CD4-positive, alpha-beta T cell treated with Interleukin-21 for 1 hour (primary cell): ENCODE results near the gene GLRA3.
"Not testable (repeated sequence)": the region's sequence is repeated elsewhere in the genome, so short reads cannot be mapped to it uniquely, and the experiment has no call there.

Source experiments
- DNase-seq: peaks from one replicate; pipeline ENCODE4 v3.0.0-alpha.2; 2020

GLRA3 gene

DNA sequence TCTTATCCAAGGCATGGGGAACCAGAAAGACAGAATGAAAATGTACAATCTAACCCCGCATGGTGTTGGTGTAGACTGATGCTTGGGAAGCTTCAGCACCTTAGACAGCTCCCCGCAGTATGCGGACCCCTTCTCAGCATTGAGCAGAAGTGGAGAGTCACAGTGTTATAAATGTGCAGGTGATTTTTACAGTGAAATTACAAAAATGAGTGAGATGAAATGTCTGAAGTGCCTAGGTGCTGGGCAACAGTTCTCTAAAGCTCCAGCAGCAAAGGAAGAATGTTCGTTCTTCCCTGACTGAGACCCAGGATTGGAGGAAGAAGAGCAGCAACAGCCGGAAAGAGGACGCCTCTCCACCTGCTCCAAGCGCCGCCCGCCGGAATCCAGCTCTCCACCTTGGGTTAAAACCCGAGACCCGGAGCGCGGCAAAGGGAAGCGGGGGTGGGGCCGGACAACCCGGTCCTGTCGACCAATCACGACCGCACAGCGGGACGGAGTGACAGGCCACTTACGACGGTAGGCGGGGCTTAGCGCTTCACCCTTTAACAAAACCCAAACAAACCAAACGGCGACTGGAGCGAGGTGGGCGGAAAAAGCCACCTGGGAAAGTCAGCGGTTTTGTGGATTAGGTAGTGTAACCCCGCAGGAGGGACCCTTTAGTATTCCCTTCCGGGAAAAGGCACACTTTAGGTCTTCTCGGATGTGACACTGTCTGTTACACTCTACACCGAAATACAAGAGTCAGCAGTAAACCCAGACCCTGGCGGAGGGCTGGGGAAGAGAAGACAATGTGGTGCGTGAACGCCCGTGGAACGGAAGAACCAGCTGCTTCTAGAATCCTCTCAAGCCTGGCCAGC lies at the start of gene GLRA3:
Gene GLRA3 (minus strand): TSS at position 403 of the 857 bp plus-strand sequence. CDS start 436 bp downstream, outside the sequence.
- no peak for DNase-seq

DNA sequence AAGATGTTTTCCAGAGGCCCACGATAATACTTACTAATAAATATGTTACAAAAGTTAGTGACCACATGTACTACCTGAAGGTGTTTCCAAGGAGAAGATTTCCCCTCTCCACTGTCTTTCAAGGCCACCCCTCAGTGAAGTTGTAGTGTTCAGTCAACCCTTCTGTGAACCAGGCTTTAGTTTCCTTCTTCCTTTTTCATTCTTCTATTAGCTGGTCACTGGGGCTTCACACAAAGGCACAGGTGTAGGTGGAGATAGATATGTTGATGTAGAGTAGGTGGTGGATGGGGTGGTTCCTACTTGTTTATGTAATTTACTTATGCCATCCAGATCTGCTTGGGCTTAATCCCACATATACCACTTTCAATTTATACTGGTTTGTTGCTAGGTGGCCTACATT lies 45.9 kb upstream of the GLRA3 start:
- no peak for DNase-seq

DNA sequence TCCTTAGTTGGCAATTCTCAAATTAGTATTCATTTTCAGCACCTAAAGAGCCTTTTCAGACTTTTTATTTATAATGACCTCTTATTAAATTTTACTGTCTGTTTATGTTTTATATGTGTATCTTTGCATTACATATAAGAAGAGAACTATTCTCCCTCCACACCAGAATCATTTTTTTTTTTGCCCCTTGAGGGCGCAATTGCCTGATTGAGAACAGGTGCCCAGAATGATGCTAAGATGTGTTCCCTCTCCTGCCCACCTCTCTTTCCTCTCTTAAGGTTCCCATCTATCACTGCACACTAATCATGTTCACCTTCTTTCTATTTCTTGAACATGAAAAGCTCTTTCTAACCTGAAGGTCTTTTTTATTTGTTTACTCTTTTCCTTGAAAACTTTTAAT lies 44.9 kb upstream of the GLRA3 start:
- no peak for DNase-seq

DNA sequence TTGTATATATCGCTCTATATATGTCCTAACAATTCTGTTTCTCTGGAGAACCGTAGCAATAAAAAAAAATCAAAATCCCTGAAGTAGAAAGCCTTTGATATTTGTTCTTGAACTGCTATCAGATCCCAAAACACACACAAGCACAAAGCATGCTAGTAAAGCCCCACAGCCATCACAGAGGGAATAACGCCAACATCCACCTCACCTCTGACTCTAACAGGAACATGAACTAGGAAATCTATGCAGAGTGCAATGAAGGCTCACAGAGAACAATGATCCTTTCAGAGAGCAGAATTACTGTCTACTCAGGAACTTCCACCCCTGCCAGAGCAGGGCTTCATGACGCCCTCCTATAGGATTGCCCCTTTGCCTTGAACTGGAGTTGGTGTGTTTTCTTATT lies 44.1 kb upstream of the GLRA3 start:
- not testable (repeated sequence) for DNase-seq

DNA sequence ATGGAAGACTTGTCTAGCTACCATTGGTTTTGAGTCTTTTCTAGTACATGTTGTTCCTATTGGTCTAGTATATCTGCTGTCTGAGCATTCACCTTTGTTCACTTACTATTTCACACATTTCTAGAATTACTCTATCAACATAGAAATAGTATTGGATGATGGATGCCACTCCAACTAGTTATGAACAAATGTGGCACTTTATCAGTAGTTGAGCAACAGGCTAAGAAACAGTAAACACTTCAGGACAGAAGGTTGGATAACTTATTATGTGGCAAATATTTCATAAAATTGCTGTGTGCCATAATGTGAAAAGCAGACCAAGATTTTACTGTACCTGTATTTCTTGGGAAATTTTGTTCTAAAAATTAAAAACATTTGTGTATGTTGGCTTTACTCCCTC lies 42.4 kb upstream of the GLRA3 start:
- DNase-seq = no peak

DNA sequence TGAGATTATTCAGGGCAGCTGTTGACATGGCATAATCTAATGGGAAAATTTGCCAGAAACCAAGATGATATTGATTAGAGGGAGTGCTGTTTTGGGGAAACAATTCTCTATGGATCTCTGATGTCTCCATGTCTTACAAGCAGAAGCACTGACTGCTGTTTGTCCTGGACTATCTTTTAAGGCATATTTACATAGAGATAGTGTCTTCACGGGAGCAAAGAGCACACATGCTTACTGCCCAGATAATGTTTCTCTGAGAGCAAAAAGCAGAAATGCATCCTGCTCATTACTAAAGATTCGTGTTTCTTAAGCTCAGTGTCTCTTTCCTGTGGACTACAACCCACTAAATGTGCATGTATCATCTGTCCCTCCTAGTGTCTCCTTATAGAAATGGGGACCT lies 41.3 kb upstream of the GLRA3 start:
- no peak for DNase-seq

DNA sequence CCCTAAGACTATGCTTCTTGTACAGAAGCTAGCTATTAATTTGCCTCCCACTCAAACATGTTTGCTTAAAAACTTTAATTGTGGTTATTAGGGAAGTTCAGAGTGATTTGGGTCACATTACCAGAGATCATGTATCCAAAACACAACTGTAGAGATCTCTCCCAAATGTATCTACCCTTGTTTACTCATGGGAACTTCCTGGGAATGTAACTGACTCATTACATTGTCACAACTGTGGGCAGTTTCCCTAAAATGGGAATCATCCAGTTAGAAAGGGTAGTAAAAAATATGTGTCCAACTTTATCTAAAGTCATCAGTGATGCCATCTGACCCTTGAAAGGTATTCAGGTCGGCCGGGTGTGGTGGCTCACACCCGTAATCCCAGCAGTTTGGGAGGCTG lies 40.3 kb upstream of the GLRA3 start:
- DNase-seq = no peak

DNA sequence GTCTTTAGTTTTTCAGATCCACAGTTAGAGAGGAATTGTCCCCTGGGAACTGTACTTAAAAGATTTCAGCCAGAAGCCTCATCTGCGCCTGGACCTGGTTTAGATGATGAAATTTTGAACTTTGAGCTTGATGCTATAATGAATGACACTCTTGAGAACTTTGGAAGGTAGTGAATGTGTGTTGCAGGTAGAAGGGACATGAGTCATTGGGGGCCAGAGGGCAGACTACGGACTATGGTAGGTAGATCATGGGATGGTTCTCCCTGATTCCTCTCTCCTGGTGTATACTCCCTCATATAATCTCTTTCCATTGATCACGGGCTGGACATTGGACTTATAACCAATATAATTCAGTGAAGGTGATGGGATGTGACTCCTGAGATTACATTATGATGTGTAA lies 38.9 kb upstream of the GLRA3 start:
- no peak for DNase-seq

DNA sequence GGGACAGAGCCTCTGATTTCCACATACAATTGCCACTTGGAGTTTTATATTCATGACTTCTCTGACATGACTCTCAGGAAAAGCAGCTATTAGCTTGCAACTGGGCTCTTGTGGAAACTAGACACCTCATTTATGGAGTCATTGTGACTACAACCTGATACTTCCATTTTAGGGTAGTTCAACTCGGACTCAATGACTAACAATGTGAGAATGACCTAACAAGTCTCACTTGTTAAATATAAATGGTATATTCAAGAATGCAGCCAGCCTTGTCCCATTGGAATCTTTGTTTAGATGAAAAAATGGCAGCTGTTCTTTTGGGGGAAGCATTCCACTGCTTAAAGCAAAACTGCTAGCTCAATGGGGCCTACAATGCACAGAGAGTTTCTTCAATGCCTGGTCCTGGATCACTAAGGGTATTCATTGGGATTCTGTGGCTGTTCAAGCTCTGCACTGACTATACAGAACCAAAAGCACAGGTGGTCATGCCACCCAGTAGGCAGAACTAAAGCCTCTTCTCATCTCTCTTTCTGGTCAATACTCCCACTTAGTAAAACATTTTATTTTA lies 36.5 kb upstream of the GLRA3 start:
- DNase-seq = no peak

DNA sequence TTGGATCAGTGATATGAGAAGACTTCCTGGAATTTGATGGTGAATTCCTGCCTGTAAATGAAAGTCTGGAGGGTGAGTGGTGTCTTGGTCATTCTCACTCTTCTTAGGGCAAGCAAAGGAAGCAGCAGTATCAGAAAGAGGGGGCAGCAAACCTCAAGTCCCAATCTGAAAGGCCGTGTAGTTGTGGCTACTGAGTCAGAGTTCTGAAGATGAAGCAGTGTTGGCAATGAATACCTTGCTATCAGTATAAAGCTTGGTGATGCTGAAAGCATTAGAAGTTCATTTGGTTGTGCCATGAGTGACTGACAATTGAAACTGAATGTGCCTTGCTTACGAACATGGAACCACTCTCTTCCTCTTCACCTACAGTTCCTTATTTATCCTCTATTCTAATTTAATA lies 35.0 kb upstream of the GLRA3 start:
- DNase-seq = no peak

DNA sequence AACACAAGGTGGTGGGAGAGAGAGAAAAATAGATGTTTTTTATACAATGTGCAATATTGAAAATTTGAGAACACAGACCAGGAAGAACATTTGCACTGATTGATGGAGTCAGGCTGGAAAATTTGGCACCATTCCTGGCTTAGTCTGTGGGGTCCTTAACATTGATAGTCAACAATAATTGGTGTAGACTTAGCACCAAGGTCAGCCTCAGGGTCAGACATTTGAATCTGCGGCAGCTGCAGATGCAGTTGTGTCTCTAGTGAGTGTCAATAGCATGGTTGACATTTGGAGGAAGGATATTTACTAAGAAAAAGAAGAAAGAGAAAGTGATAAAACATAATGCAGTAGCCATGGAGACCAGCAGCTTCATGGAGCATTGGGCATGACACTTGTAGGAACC lies 31.5 kb upstream of the GLRA3 start:
- no peak for DNase-seq

DNA sequence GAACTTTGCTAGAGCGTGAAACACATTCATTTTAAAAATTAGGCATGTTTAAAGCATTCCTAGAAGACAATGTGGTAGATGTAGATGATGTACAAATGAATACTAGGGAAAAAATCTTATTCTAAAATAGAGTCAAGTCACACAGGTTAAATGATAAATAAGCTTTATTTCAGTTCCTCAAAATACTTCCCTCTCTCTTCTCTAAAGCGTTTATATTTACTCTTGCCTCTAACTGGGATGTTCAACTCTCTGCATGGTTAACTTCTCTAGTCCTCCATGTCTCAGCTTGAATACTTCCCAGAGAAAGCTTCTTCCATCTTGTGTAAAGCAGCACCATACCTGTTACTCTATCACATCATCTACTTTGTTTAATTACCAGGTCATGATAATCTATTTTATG lies 30.9 kb upstream of the GLRA3 start:
- no peak for DNase-seq

DNA sequence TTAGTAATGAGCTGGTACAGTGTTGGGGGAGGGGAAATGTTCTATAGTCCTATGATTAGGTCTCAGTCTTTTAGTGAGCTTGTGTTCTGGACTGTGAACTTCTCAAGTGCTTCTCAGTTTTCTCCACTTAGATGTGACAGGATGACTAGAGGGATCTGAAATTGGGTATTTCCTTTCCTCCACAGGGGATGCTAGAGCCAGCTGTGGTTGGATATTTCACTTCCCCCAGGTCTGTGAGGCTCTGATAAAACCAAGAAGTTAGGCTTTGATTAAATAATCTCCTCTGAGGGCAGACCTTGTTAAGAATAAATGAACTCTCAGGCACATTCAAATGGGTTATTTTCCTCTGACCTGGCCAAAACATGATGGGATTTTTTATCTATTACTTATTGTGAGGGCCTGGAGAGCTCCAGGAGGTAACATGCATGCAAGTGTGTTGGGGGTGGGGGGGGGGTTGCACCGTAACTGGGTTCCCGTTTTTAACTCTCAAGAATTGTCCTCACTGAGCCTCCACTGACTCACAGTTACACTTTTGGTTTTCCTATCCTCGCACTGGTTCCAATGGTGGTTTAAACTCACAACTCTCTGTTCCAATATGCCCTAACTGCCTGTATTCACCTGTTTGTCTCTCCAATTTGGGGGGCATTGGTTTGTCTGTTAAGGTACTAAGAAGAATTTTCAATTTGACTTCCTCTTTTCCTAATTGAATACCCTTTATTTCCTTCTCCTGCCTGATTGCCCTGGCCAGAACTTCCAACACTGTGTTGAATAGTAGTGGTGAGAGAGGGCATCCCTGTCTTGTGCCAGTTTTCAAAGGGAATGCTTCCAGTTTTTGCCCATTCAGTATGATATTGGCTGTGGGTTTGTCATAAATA lies 28.1 kb upstream of the GLRA3 start:
- DNase-seq = no peak

DNA sequence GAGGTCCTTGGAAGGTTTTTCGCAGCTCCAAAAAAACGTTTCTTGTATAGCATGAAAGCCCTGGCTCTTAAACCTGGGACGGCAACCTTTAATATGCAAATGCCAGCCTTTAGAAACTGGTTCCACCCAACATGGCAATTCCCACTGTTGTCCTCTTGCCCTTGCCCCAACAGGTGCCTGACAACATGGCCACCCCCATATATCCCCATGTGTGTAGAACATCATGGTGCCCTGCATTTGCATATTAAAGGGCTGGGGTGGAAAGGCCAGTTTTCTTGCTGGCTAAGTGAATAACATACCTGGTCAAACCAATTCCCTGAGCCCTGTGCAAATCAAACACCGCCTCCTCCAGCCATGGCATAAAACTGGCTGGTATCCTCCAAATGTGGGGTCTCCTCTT lies 26.0 kb upstream of the GLRA3 start:
- DNase-seq = no peak

DNA sequence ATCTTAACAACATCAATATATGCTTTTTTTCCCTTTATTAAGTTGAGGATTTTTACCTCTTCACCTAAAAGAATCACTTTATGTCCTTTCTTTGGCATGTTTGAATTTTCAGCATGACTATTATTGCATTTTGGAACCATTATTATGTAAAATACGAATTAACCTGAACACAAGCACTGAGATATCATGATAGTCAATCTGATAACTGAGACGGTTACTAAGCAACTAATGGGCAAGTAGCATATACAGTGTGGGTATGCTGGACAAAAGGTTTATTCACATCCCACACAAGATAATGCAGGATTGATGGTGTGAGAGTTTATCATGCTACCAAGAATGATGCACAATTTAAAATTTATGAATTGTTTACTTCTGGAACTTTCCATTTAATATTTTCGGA lies 24.6 kb upstream of the GLRA3 start:
- DNase-seq = no peak

DNA sequence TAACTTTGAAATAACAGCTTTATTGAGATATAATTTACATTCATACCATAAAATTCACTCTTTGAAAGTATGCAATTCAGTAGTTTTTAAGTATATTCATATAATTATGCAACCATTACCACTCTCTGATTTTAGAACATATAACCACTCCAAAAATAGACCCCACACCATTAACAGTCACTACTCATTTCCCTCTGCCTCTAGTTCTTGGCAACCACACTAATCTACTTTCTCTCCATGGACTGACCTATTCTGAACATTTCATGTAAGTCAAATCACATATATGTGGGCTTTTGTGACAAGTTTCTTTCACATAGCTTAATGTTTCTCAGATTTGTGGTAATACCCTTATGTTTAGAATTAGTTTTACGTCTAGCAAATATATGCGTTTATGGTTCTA lies 19.5 kb upstream of the GLRA3 start:
- no peak for DNase-seq

DNA sequence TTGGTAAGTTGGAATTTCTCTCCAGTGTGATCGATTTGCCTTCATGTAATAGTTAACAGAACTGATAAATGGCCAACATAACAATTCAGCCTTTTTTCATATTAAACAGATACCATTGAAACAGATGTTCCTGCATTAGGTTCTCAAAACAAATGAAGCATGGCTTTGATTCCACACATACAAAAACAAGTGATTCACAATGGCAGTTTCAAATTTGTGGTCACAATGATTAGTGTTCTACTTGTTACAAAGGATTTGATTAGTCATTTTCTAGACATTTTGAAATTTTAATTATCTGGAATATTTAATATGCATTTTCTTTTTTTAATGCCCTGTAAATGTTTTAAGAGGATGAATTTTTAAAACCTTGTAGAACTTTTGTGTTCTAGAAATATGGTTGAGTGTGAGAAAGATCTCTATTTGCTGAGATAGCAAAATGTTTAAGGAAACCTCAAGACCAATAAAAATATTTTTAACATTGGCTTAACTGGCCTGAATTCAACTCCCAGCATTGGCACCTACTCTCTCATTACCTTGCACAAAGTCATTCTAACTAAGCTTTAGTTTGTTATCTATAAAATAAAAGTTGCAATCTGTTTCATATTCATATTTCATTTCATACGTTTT lies 18.9 kb upstream of the GLRA3 start:
- no peak for DNase-seq

DNA sequence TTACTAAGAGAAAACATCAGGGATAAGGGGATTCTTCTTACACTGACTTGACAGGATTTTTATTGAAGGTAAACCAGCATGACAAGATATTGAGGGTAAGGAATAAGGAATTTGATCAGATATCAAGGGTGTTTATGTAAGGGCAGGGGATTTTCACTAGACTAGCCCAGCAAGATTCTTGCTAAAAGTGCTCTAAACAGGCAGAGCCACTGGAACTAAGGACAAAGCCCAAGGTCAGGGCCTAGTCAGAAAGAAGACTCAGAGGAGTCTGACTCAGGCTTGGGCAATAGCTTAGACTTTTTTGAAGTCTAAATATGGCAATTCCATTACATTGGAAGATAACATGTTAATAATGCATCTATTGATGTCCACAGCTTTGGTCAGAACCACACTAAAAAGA lies 6.5 kb upstream of the GLRA3 start:
- DNase-seq = no peak

DNA sequence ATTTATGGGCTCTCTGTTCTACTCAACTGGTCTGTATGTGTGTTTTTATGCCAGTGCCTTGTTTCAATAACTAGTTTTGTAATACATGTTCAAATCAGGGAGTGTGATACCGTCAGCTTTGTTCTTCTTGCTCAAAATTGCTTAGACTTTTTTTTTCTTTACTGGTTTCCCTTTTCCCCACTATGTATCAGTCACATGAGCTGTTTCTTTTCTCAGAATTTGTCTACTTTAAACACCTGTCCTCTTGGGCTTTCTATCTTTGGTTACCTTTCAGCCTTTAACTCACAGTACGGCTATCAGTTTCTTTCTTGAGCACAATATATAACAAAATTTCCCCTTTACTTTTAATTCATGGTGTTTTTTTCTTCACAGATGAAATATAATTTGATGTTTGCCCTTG lies 5.4 kb upstream of the GLRA3 start:
- DNase-seq = no peak

DNA sequence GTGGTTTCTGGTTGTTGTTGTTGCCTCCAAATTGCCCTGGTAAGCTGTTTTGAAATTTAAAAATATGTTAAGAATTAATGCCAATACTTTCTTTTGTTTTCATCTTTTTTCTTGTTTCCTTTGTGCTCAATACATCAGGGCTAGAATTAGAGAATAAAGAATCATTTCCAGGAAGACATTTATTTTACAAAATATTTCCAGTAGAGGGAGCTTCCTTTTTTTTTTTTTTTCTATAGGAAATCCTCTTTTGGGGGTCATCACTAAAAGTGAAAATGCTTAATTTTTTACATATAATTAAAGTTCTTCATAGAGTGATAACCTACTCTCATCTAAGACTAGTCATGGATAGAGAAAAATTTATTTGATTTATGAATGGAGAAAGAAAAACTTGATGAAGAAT lies 2.4 kb downstream of the GLRA3 start:
- DNase-seq = no peak

DNA sequence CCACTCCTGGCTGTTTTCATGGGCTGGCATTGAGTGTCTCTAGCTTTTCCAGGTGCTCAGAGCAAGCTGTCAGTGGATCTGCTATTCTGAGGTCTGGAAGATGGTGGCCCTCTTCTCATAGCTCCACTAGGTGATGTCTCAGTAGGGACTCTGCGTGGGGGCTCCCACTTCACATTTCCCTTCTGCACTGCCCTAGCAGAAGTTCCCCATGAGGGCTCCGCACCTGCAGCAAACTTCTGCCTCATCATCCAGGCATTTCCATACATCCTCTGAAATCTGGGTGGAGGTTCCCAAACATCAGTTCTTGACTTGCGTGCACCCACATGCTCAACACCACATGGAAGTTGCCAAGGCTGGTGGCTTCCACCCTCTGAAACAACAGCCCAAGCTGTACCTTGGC lies 13.8 kb downstream of the GLRA3 start:
- no peak for DNase-seq

DNA sequence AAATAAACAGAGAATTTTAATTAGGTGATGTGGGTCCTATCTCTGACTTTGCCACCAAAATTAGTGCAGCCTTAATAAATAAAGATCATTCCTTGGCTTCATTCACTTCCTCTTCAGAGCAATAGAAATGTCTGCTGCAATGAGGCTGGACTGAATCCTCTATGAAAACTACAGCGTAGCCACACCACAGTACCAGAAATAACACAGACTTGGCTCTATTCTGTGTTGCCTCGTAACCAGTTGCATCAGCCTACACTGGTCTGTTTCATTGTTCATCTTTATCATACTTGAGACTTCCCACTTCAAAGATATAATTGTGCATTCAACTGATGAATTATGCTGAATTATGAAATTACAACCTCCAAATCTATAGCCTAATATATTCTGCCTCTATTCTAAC lies 15.8 kb downstream of the GLRA3 start:
- DNase-seq = no peak

DNA sequence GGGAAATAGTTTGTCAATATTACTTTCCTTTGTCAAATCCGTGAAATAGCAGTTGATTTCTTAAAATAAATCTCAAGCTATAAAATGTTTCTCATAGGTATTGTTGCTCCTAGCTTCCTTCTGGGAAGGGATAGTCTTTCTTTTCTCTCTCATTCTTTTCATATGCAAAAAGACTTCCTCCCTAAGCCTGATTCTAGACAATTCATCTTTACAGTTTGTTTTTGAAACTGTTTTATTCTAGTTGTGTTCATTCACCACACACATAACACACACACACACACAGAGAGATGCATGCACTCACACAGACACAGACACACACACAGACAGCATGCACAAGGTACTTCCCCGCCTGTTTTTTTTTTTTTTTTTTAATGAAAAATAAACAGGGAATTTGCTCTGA lies 18.2 kb downstream of the GLRA3 start:
- no peak for DNase-seq
